ENCODE results near the gene TADA1.
A peak's percentile ranks its signal among the peaks of the same experiment; 100 is the strongest.

Gene TADA1

GRCh38 chr1:166876540-166876838 lies 425 bp upstream of the TADA1 start:
- TF ChIP-seq, protein P1, sequence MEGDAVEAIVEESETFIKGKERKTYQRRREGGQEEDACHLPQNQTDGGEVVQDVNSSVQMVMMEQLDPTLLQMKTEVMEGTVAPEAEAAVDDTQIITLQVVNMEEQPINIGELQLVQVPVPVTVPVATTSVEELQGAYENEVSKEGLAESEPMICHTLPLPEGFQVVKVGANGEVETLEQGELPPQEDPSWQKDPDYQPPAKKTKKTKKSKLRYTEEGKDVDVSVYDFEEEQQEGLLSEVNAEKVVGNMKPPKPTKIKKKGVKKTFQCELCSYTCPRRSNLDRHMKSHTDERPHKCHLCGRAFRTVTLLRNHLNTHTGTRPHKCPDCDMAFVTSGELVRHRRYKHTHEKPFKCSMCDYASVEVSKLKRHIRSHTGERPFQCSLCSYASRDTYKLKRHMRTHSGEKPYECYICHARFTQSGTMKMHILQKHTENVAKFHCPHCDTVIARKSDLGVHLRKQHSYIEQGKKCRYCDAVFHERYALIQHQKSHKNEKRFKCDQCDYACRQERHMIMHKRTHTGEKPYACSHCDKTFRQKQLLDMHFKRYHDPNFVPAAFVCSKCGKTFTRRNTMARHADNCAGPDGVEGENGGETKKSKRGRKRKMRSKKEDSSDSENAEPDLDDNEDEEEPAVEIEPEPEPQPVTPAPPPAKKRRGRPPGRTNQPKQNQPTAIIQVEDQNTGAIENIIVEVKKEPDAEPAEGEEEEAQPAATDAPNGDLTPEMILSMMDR (IDR thresholded peaks at IDR 0.05), result peak; percentile 51
- TF ChIP-seq ZFX (IDR thresholded peaks at IDR 0.05; ENCODE audit: borderline replicate concordance), result no peak
- peak overlapping the region; percentile 96 for H3K27ac ChIP-seq

- TF ChIP-seq ZFX (IDR thresholded peaks at IDR 0.05; ENCODE audit: borderline replicate concordance), result no peak
- TF ChIP-seq, protein P1 (IDR thresholded peaks at IDR 0.05), result no peak
- H3K27ac ChIP-seq, result peak overlapping the region; percentile 96
Measured at GRCh38 chr1:166875302-166875733, 746 bp downstream of the TADA1 start.

- no peak for TF ChIP-seq ZFX (IDR thresholded peaks at IDR 0.05; ENCODE audit: borderline replicate concordance)
- TF ChIP-seq, protein P1 (IDR thresholded peaks at IDR 0.05), result no peak
- H3K27ac ChIP-seq, result peak overlapping the region; percentile 7; the same call in 1 of the 2 replicates
Measured at GRCh38 chr1:166874464-166874863, 1.6 kb downstream of the TADA1 start.

DNA sequence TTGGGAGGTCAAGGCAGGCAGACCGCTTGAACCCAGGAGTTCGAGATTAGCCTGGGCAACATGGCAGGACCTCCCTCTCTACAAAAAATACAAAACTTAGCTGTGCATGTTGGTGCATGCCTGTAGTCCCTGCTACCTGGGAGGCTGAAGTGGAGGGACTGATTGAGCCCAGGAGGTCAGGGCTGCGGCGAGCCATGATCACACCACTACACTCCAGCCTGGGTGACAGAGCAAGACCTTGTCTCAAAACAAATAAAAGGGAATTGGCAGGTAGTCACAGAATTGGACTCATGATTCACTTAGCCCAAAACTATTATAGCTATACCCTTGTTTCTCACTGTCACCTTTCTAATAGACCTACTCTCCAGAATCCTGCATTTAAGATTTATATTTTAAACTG lies 5.5 kb downstream of the TADA1 start:
- no peak overlapping the region for H3K27ac ChIP-seq
- TF ChIP-seq, protein P1 (IDR thresholded peaks at IDR 0.05), result no peak
- TF ChIP-seq ZFX (IDR thresholded peaks at IDR 0.05; ENCODE audit: borderline replicate concordance), result no peak

DNA sequence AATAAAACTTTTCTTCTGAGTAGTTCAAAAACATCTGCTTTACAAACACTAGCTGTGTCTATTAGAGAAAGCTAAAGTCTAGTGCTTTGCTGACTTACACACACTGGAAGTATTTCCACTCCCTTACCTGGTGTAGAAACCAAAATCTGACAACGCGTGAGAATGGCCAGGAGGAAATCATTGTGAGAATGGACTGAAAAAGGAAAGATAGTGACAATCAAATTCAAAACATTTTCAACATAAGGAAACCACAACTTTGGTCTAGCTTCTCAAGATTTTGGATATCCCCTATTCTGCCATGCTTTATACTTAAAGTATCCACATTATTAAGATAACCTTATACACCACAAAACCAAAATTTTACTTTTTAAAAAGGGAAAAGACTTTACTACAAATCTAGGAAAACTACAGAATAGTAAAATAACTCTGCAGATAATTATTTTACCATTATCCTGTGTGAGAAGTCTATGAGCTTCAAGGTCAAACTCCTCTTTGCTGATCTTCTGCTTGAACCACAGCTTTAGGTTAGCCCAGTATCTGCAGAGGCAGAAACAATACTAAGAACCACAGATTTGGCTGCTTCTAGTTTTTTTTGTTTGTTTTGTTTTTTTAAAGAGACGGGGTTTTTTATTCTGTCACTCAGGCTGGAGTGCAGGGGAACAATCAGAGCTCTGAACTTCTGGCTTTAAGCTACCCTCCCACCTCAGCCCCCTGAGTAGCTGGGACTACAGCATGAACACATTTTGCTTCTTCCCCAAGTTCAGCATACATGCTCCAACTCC lies 6.6 kb downstream of the TADA1 start:
- H3K27ac ChIP-seq, result no peak overlapping the region
- TF ChIP-seq ZFX (IDR thresholded peaks at IDR 0.05; ENCODE audit: borderline replicate concordance), result no peak
- TF ChIP-seq, protein P1 (IDR thresholded peaks at IDR 0.05), result no peak

- H3K27ac ChIP-seq, result no peak overlapping the region
- TF ChIP-seq, protein P1 (IDR thresholded peaks at IDR 0.05), result no peak
- no peak for TF ChIP-seq ZFX (IDR thresholded peaks at IDR 0.05; ENCODE audit: borderline replicate concordance)
Measured at GRCh38 chr1:166868639-166869038, 7.4 kb downstream of the TADA1 start.

GRCh38 chr1:166865926-166866325 lies 10.1 kb downstream of the TADA1 start:
- TF ChIP-seq, protein P1 (IDR thresholded peaks at IDR 0.05), result no peak
- TF ChIP-seq ZFX (IDR thresholded peaks at IDR 0.05; ENCODE audit: borderline replicate concordance), result no peak
- H3K27ac ChIP-seq, result no peak overlapping the region

Data from 22Rv1 (cell line).